DOHH2 (cell line): ENCODE results near the gene RNU6-1.

Source experiments
- H3F3A ChIP-seq: fragments of 200-600 bp; sonication (generic), shearing (Covaris generic); 2 replicates; pipeline ENCODE4 v1.6.0; 2016; ENCODE audit warnings: antibody characterized with exemption, mild to moderate bottlenecking; ENCODE audit not compliant: control insufficient read depth, insufficient read depth
- H3K27ac ChIP-seq: fragments of 200-600 bp; sonication (generic); 2 replicates; pipeline ENCODE4 v1.5.1; 2014; ENCODE audit warnings: low read depth, mild to moderate bottlenecking, low read length, moderate library complexity
- H3K27me3 ChIP-seq: fragments of 200-600 bp; sonication (generic); 2 replicates; pipeline ENCODE4 v1.6.1; 2014; ENCODE audit warnings: mild to moderate bottlenecking, low read length, mixed read lengths; ENCODE audit not compliant: control insufficient read depth
- H3K36me3 ChIP-seq: fragments of 200-600 bp; sonication (generic); 2 replicates; pipeline ENCODE4 v1.6.1; 2014; ENCODE audit warnings: mild to moderate bottlenecking, low read length, moderate library complexity, mixed read lengths; ENCODE audit not compliant: control insufficient read depth
- H3K4me1 ChIP-seq: fragments of 200-600 bp; sonication (generic); 2 replicates; pipeline ENCODE4 v1.6.1; 2014; ENCODE audit warnings: mild to moderate bottlenecking, low read length, mixed read lengths; ENCODE audit not compliant: control insufficient read depth
- H3K4me2 ChIP-seq: fragments of 200-600 bp; sonication (generic); 2 replicates; pipeline ENCODE4 v1.6.0; 2014; ENCODE audit warnings: mild to moderate bottlenecking, low read length, moderate library complexity
- H3K4me3 ChIP-seq: fragments of 200-600 bp; sonication (generic); 2 replicates; pipeline ENCODE4 v1.5.1; 2014; ENCODE audit warnings: mild to moderate bottlenecking, low read length, mixed read lengths
- H3K79me2 ChIP-seq: fragments of 200-600 bp; sonication (generic); 2 replicates; pipeline ENCODE4 v1.6.1; 2014; ENCODE audit warnings: mild to moderate bottlenecking, low read length, mixed read lengths; ENCODE audit not compliant: control insufficient read depth
- H3K9me2 ChIP-seq: fragments of 200-600 bp; sonication (generic); replicated peaks from 2 replicates; pipeline ENCODE4 v1.6.1; 2014; ENCODE audit warnings: mild to moderate bottlenecking, low read length, mixed read lengths; ENCODE audit not compliant: control insufficient read depth
- H3K9me3 ChIP-seq: fragments of 200-600 bp; sonication (generic); 2 replicates; pipeline ENCODE4 v1.6.1; 2014; ENCODE audit warnings: antibody characterized with exemption, low read length, mixed read lengths; ENCODE audit not compliant: control insufficient read depth, insufficient read depth
- H4K20me1 ChIP-seq: fragments of 200-600 bp; sonication (generic); 2 replicates; pipeline ENCODE4 v1.6.0; 2014; ENCODE audit warnings: low read depth, mild to moderate bottlenecking, antibody characterized with exemption, low read length, moderate library complexity; ENCODE audit not compliant: control insufficient read depth, insufficient read depth
- EZH2phosphoT487 ChIP-seq: fragments of 200-600 bp; sonication (generic); IDR thresholded peaks from 2 replicates; pipeline ENCODE4 v1.6.1; 2017; ENCODE audit warnings: borderline replicate concordance, mild to moderate bottlenecking, antibody characterized with exemption, low read length, moderate library complexity, mixed read lengths
- TF ChIP-seq, protein P1 (sequence below): fragments of 200-600 bp; sonication (generic); IDR thresholded peaks from one replicate; pipeline ENCODE4 v1.5.1; 2014; ENCODE audit warnings: antibody characterized with exemption, mild to moderate bottlenecking, low read depth, low read length; ENCODE audit not compliant: poor library complexity, severe bottlenecking

Gene RNU6-1

GRCh38 chr15:67829647-67830504 is 10.0 kb downstream of the RNU6-1 start:
- Histone ChIP-seq H3K4me3 (no peak overlapping the region), H3K4me1 (peaks cover 21% of the 10 kb centered on the region), H4K20me1 (no peaks in the 10 kb centered on the region), H3K36me3 (no peaks in the 10 kb centered on the region), H3K4me2 (no peak overlapping the region), H3F3A (no peaks in the 10 kb centered on the region), H3K9me2 (no peaks in the 10 kb centered on the region), H3K27me3 (peaks cover 26% of the 10 kb centered on the region), H3K9me3 (no peaks in the 10 kb centered on the region; the same call in 1 of the 2 replicates), H3K79me2 (no peaks in the 10 kb centered on the region), H3K27ac (no peak overlapping the region)
- TF ChIP-seq, protein P1, sequence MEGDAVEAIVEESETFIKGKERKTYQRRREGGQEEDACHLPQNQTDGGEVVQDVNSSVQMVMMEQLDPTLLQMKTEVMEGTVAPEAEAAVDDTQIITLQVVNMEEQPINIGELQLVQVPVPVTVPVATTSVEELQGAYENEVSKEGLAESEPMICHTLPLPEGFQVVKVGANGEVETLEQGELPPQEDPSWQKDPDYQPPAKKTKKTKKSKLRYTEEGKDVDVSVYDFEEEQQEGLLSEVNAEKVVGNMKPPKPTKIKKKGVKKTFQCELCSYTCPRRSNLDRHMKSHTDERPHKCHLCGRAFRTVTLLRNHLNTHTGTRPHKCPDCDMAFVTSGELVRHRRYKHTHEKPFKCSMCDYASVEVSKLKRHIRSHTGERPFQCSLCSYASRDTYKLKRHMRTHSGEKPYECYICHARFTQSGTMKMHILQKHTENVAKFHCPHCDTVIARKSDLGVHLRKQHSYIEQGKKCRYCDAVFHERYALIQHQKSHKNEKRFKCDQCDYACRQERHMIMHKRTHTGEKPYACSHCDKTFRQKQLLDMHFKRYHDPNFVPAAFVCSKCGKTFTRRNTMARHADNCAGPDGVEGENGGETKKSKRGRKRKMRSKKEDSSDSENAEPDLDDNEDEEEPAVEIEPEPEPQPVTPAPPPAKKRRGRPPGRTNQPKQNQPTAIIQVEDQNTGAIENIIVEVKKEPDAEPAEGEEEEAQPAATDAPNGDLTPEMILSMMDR = no peak
- no peak for TF ChIP-seq EZH2phosphoT487

DNA sequence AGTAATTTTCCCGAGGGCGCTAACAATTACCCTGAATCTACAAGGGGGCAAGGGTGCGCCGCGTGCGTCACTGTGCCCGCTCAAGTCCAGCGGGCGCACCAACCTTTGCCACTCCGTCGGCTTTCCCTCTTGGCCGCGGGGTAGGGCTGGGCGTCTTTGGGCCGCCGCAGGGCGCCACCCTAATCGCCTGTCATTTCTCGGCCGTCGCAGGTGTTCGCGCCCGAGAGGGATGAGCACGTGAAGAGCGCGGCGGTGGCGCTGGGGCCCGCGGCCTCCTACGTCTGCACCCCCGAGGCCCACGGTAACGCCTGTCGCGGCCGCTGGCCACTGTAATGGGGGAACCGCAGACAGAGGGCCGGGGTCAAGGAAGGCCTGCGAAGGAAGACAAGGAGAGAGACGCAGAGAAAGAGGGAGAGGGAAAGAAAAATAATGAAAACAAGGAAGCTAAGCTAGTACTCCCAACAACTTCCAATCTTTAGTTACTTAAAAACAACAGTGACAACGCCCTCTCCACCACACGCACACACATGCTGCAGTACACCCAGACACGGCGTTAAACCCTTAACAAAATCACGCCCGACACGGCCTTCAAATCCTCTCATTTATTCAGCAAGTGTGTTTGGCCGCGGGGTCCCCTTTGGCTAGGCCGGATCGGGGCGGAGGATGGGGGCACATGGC is 10.7 kb downstream of the RNU6-1 start:
- Histone ChIP-seq H3K9me2 (no peaks in the 10 kb centered on the region), H3K79me2 (no peaks in the 10 kb centered on the region), H3K4me3 (no peak overlapping the region), H4K20me1 (no peaks in the 10 kb centered on the region), H3K36me3 (no peaks in the 10 kb centered on the region), H3K27me3 (peaks cover 28% of the 10 kb centered on the region), H3K27ac (no peak overlapping the region), H3K4me1 (peaks cover 14% of the 10 kb centered on the region), H3K4me2 (no peak overlapping the region), H3K9me3 (no peaks in the 10 kb centered on the region; the same call in 1 of the 2 replicates), H3F3A (no peaks in the 10 kb centered on the region)
- TF ChIP-seq, protein P1 = no peak
- TF ChIP-seq EZH2phosphoT487 = no peak

DNA sequence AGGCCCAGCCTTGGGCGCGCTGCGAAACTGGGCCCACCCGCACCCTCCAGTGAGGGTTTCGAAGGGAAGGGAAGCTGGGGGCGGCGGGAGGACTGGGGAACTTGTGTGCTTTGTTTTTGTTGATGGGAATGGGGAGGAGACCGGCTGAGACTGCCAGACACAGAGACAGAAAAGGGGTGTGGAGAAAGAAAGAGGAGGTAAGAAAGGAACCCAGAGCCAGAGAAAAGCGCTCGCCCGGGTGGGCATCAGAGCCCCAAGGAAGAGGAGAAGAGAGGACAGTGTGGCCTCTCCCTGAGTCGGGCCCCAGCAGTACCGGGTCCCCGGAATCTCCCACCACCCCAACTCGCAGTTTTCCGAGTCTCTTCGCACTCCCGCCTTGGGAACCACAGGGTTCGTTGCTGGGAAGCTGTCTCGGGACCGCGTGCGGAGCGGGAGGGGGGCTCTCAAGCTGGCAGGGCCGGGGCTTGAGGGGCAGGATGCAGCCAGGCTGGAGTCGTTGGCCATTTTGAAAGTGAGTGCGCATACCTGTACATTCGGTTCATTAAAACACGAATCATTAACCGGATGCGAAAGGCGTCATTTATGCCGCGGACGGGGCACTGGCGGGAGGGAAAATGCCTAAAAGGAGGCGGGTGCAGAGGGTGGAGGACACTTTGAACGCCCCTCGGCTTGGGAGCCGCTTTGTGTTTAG is 11.4 kb downstream of the RNU6-1 start:
- H3K27ac ChIP-seq = no peak overlapping the region
- peaks cover 28% of the 10 kb centered on the region for H3K27me3 ChIP-seq
- no peaks in the 10 kb centered on the region for H3K36me3 ChIP-seq
- H3K9me3 ChIP-seq = no peaks in the 10 kb centered on the region; the same call in 1 of the 2 replicates
- H3K9me2 ChIP-seq = no peaks in the 10 kb centered on the region
- H3K4me2 ChIP-seq = no peak overlapping the region
- H3K79me2 ChIP-seq = no peaks in the 10 kb centered on the region
- TF ChIP-seq, protein P1 = no peak
- TF ChIP-seq EZH2phosphoT487 = no peak
- no peak overlapping the region for H3K4me3 ChIP-seq
- no peaks in the 10 kb centered on the region for H3F3A ChIP-seq
- H4K20me1 ChIP-seq = 0 out of 2 replicates have a peak, but pooled peaks cover 3% of the 10 kb centered on the region
- peaks cover 7% of the 10 kb centered on the region for H3K4me1 ChIP-seq
